CD8-positive, alpha-beta memory T cell (primary cell): ENCODE measurements around the gene APOF. TPM values are rescaled to one million over a fixed set of nuclear protein-coding genes. Genes with fewer than 3 reads are reported as not detected.

ENCODE experiments used
- CTCF ChIA-PET: fragments of 350-600 bp; sonication (Branson Sonifier 250); formaldehyde crosslinking; loops from one replicate; lab custom pipeline; 2021; ENCODE audit warnings: antibody characterized with exemption; lab: Charles Lee
- POLR2A ChIA-PET: fragments of 350-600 bp; sonication (Branson Sonifier 250); formaldehyde crosslinking; loops from one replicate; lab custom pipeline; 2021; ENCODE audit warnings: antibody characterized with exemption; lab: Charles Lee
- DNase-seq, 5 donors: peaks; one replicate each; pipeline versions ENCODE4 v3.0.0 to v3.0.0-alpha.2; 2020 to 2022; ENCODE audit warnings: mixed read lengths in 1 of 5
- H3K27ac ChIP-seq: one replicate; pipeline ENCODE4 v1.7.0; 2013; ENCODE audit warnings: low read depth, mild to moderate bottlenecking, low read length, moderate library complexity
- H3K27me3 ChIP-seq: 2 replicates; pipeline ENCODE4 v1.7.0; 2013; ENCODE audit warnings: low read length, mild to moderate bottlenecking; ENCODE audit not compliant: insufficient read depth, poor library complexity, severe bottlenecking
- H3K36me3 ChIP-seq: 2 replicates; pipeline ENCODE4 v1.7.0; 2013; ENCODE audit warnings: mild to moderate bottlenecking, low read length, moderate library complexity; ENCODE audit not compliant: insufficient read depth
- H3K4me1 ChIP-seq: 2 replicates; pipeline ENCODE4 v1.7.0; 2013; ENCODE audit warnings: mild to moderate bottlenecking, low read length, moderate library complexity; ENCODE audit not compliant: insufficient read depth
- H3K4me3 ChIP-seq: 2 replicates; pipeline ENCODE4 v1.7.0; 2013; ENCODE audit warnings: mild to moderate bottlenecking, low read length
- H3K9me3 ChIP-seq: 2 replicates; pipeline ENCODE4 v1.7.0; 2013; ENCODE audit warnings: mild to moderate bottlenecking, low read length
- H3K27ac Mint-ChIP-seq, 8 donors: one replicate each; pipeline ENCODE4 v1.8.0; 2020 to 2021; ENCODE audit warnings: mixed read lengths in 8 of 8, mild to moderate bottlenecking in 6 of 8, inconsistent platforms in 3 of 8, moderate library complexity in 3 of 8
- H3K27me3 Mint-ChIP-seq, 2 donors: one replicate each; pipeline ENCODE4 v1.8.0; 2020 to 2021; ENCODE audit warnings: mixed read lengths in 2 of 2, mild to moderate bottlenecking in 1 of 2, moderate library complexity in 1 of 2
- H3K36me3 Mint-ChIP-seq, 3 donors: one replicate each; pipeline ENCODE4 v1.8.0; 2020 to 2021; ENCODE audit warnings: mixed read lengths in 3 of 3, inconsistent platforms in 1 of 3, mild to moderate bottlenecking in 1 of 3
- H3K4me1 Mint-ChIP-seq, 3 donors: one replicate each; pipeline ENCODE4 v1.8.0; 2020 to 2021; ENCODE audit warnings: mixed read lengths in 3 of 3, inconsistent platforms in 1 of 3, mild to moderate bottlenecking in 1 of 3
- H3K4me3 Mint-ChIP-seq, 7 donors: one replicate each; pipeline ENCODE4 v1.8.0; 2020 to 2021; ENCODE audit warnings: mixed read lengths in 7 of 7, mild to moderate bottlenecking in 6 of 7, moderate library complexity in 4 of 7, inconsistent platforms in 2 of 7
- H3K9me3 Mint-ChIP-seq, 5 donors: one replicate each; pipeline ENCODE4 v1.8.0; 2020 to 2022; ENCODE audit warnings: mixed read lengths in 5 of 5, mild to moderate bottlenecking in 3 of 5, moderate library complexity in 2 of 5, inconsistent platforms in 1 of 5
- polyA plus RNA-seq: library from polyadenylated mRNA; unstranded; fragments of 300-500 nt; fragmentation: Illumina TruSeq; gene quantifications from one replicate; pipeline ENCODE4 v1.2.3, GENCODE V29; 2021
- total RNA-seq, 2 experiments: library from RNA; stranded (reverse); gene quantifications; one replicate each; pipeline ENCODE4 v1.2.3, GENCODE V29; 2021

Gene APOF
- total and polyA plus RNA-seq, 3 experiments from 2014 or later: not detected

DNA sequence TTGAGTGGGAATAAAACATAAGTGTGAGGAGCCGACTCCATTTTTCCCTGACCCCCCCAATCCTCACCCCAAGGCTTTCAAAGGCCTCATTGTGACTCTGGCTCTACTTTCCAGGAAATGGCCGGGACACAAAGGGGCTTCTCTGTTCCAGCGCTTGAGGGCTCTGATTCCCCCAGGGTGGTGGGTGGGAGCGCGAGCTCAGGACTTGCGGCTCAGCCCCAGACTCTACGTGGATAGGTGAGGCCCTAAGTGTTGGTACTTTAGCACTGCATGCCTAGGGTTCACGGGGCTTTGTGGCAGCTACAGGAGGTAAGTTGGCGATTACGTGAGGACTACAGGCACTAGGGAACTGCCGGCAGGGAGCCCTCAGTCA is 47.4 kb downstream of the APOF start:
- CTCF ChIA-PET: interaction anchor here (1.1 to 1.8 kb wide), 11 partner anchors 8 to 271 kb away, joined by 3 to 10 read pairs (median 4); partner anchors contain the start of genes IL23A, PAN2, SMARCC2 and TIMELESS

DNA sequence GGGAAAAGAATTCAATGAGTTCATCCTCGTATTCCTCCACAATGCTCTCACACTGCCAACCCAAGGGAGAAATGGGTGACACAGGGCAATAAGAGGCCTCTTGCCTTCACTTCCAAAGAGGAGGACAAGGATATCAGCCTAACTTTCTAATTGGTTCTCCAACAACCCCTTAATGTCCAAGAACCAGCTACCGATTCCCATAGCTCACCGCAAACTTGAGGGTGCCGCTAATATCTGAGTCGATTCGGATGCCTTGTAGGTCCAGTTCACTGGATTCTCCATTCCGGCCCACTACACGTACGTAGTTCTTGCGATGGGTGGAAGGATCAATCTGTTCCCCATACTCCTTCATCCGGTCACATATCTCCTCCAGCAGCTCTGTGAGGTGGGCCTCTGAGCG is 51.7 kb downstream of the APOF start:
- H3K36me3 Mint-ChIP-seq: peaks cover 0 to 53% (median 6%) of the 10 kb centered on the region in 3 donors
- peaks cover 7% of the 10 kb centered on the region for H3K36me3 ChIP-seq
- H3K27me3 Mint-ChIP-seq: no peaks in the 10 kb centered on the region
- peaks cover 10% of the 10 kb centered on the region for H3K4me1 ChIP-seq
- DNase-seq: no peak
- ChIA-PET POLR2A (interaction anchor here (0.8 to 1.4 kb wide), 3 partner anchors 12 to 159 kb away, joined by 3 to 4 read pairs (median 4); no protein-coding TSS in a partner anchor), CTCF (interaction anchor here (0.9 to 1.9 kb wide), 6 partner anchors 13 to 193 kb away, joined by 3 to 6 read pairs (median 3); partner anchors contain the start of gene ZC3H10)
- no peaks in the 10 kb centered on the region for H3K9me3 Mint-ChIP-seq
- H3K9me3 ChIP-seq: no peaks in the 10 kb centered on the region
- no peaks in the 10 kb centered on the region for H3K27me3 ChIP-seq
- no peak overlapping the region for H3K4me3 Mint-ChIP-seq
- no peak overlapping the region for H3K4me3 ChIP-seq
- H3K4me1 Mint-ChIP-seq: peaks cover 12 to 15% (median 14%) of the 10 kb centered on the region in 3 donors
- no peak overlapping the region for H3K27ac ChIP-seq
- H3K27ac Mint-ChIP-seq: peak overlapping the region in 1 of 8 donors; percentile 26

More for the DNA sequence above, 47.4 kb downstream of the APOF start:
- Mint-ChIP-seq H3K27me3 (no peaks in the 10 kb centered on the region), H3K4me1 (peaks cover 14 to 21% (median 15%) of the 10 kb centered on the region in 3 donors), H3K36me3 (peaks cover 0 to 46% (median 7%) of the 10 kb centered on the region in 3 donors), H3K27ac (peak overlapping the region; percentile 97 to 100 (median 99)), H3K4me3 (peak overlapping the region; percentile 97 to 100 (median 99)), H3K9me3 (no peaks in the 10 kb centered on the region)
- POLR2A ChIA-PET: interaction anchor here (0.6 to 2.1 kb wide), 11 partner anchors 16 to 211 kb away, joined by 3 to 20 read pairs (median 4); partner anchors contain the start of genes ANKRD52, IL23A, PA2G4 and PAN2
- Histone ChIP-seq H3K27ac (peak overlapping the region; percentile 97), H3K4me1 (peaks cover 15% of the 10 kb centered on the region), H3K36me3 (peaks cover 14% of the 10 kb centered on the region), H3K27me3 (no peaks in the 10 kb centered on the region), H3K4me3 (peak overlapping the region; percentile 100), H3K9me3 (no peaks in the 10 kb centered on the region)
- DNase-seq: no peak

Other genes with a start within 250 kb of the APOF start
- 1,000 to 10,000 TPM; 5,711 to 5,990 TPM for gene RPL41, start 246.2 kb downstream of the APOF start, total RNA-seq
- 7,268 TPM for gene RPL41, start 246.2 kb downstream of the APOF start, polyA plus RNA-seq
- gene ZC3H10, start 244.6 kb downstream of the APOF start, total RNA-seq: 1 to 10 TPM; 8.1 to 9.0 TPM
- gene ZC3H10, start 244.6 kb downstream of the APOF start, polyA plus RNA-seq: 3.2 TPM
- 100 to 1,000 TPM; 185 to 191 TPM for gene ESYT1, start 234.6 kb downstream of the APOF start, total RNA-seq
- gene ESYT1, start 234.6 kb downstream of the APOF start, polyA plus RNA-seq: 374 TPM
- gene MYL6B, start 210.3 kb downstream of the APOF start, total RNA-seq: 10 to 100 TPM; 68.6 to 70.0 TPM
- 6.2 TPM for gene MYL6B, start 210.3 kb downstream of the APOF start, polyA plus RNA-seq
- gene MYL6, start 204.5 kb downstream of the APOF start, total RNA-seq: 1,000 to 10,000 TPM; 1,010 to 1,017 TPM
- 2,423 TPM for gene MYL6, start 204.5 kb downstream of the APOF start, polyA plus RNA-seq
- 100 to 1,000 TPM; 107 to 118 TPM for gene SMARCC2, start 173.4 kb downstream of the APOF start, total RNA-seq
- 92.4 TPM for gene SMARCC2, start 173.4 kb downstream of the APOF start, polyA plus RNA-seq
- 10 to 100 TPM; 41.2 to 42.3 TPM for gene RNF41, start 140.9 kb downstream of the APOF start, total RNA-seq
- gene RNF41, start 140.9 kb downstream of the APOF start, polyA plus RNA-seq: 47.4 TPM
- gene NABP2, start 138.5 kb downstream of the APOF start, total RNA-seq: 100 to 1,000 TPM; 102 to 104 TPM
- 4.6 TPM for gene NABP2, start 138.5 kb downstream of the APOF start, polyA plus RNA-seq
- under 1 TPM; 0.35 to 0.62 TPM for gene SLC39A5, start 132.8 kb downstream of the APOF start, total RNA-seq
- not detected for gene SLC39A5, start 132.8 kb downstream of the APOF start, polyA plus RNA-seq
- 10 to 100 TPM; 67.0 to 69.9 TPM for gene ANKRD52, start 104.5 kb downstream of the APOF start, total RNA-seq
- 16.1 TPM for gene ANKRD52, start 104.5 kb downstream of the APOF start, polyA plus RNA-seq
- gene COQ10A, start 95.9 kb downstream of the APOF start, total RNA-seq: 10 to 100 TPM; 14.3 to 14.4 TPM
- gene COQ10A, start 95.9 kb downstream of the APOF start, polyA plus RNA-seq: 14.2 TPM
- gene CS, start 62.5 kb downstream of the APOF start, total RNA-seq: 100 to 1,000 TPM; 279 to 286 TPM
- gene CS, start 62.5 kb downstream of the APOF start, polyA plus RNA-seq: 78.8 TPM
- gene CNPY2, start 46.9 kb downstream of the APOF start, total RNA-seq: 100 to 1,000 TPM; 165 to 167 TPM
- gene CNPY2, start 46.9 kb downstream of the APOF start, polyA plus RNA-seq: 188 TPM
- 10 to 100 TPM; 36.6 to 40.4 TPM for gene PAN2, start 28.9 kb downstream of the APOF start, total RNA-seq
- 5.4 TPM for gene PAN2, start 28.9 kb downstream of the APOF start, polyA plus RNA-seq
- 10 to 100 TPM; 26.9 to 29.6 TPM for gene IL23A, start 24.0 kb downstream of the APOF start, total RNA-seq
- 26.4 TPM for gene IL23A, start 24.0 kb downstream of the APOF start, polyA plus RNA-seq
- 10 to 100 TPM; 61.6 to 63.5 TPM for gene STAT2, start 2.8 kb downstream of the APOF start, total RNA-seq
- gene STAT2, start 2.8 kb downstream of the APOF start, polyA plus RNA-seq: 65.0 TPM
- gene TIMELESS, start 86.6 kb upstream of the APOF start, total RNA-seq: 10 to 100 TPM; 61.9 to 64.1 TPM
- 3.9 TPM for gene TIMELESS, start 86.6 kb upstream of the APOF start, polyA plus RNA-seq
- gene MIP, start 91.8 kb upstream of the APOF start, total RNA-seq: not detected
- 0.07 TPM for gene MIP, start 91.8 kb upstream of the APOF start, polyA plus RNA-seq
- 1 to 10 TPM; 3.7 to 3.9 TPM for gene SPRYD4, start 105.7 kb upstream of the APOF start, total RNA-seq
- gene SPRYD4, start 105.7 kb upstream of the APOF start, polyA plus RNA-seq: 1.1 TPM
- gene GLS2, start 125.3 kb upstream of the APOF start, total RNA-seq: 1 to 10 TPM; 2.3 to 2.5 TPM
- gene GLS2, start 125.3 kb upstream of the APOF start, polyA plus RNA-seq: 3.2 TPM
- 1 to 10 TPM; 3.5 to 4.7 TPM for gene RBMS2, start 159.0 kb upstream of the APOF start, total RNA-seq
- gene RBMS2, start 159.0 kb upstream of the APOF start, polyA plus RNA-seq: 1.4 TPM